H1 (cell line): ENCODE data around the gene VIPR2. TPM values are rescaled to one million over a fixed set of nuclear protein-coding genes. Genes with fewer than 3 reads are reported as not detected.

Experiments used
- CTCF ChIA-PET: fragments of 300-600 bp; sonication (Branson Sonifier 250); formaldehyde crosslinking; loops from one replicate; lab custom pipeline; 2021; ENCODE audit not compliant: partially characterized antibody; lab: Charles Lee
- POLR2A ChIA-PET: fragments of 300-600 bp; sonication (Branson Sonifier 250); formaldehyde crosslinking; loops from one replicate; lab custom pipeline; 2021; ENCODE audit warnings: inconsistent platforms; ENCODE audit not compliant: partially characterized antibody; lab: Charles Lee
- DNase-seq, 2 experiments: peaks; one replicate each; pipeline versions ENCODE4 v3.0.0 to v3.0.0-alpha.2; 2010 to 2022; ENCODE audit warnings: low spot score in 2 of 2, low read depth in 1 of 2, mixed read lengths in 1 of 2
- FAIRE-seq: peaks from 2 replicates; lab custom pipeline; 2011; peaks lifted over from hg19 to GRCh38; lab: Jason Lieb, UNC
- H2AFZ ChIP-seq: 2 replicates; pipeline ENCODE4 v1.8.1; 2012; ENCODE audit warnings: low read length, inconsistent platforms
- H2AK5ac ChIP-seq: 2 replicates; pipeline ENCODE4 v1.6.1; 2013; ENCODE audit warnings: low read depth, low read length
- H2BK120ac ChIP-seq: replicated peaks from 2 replicates; pipeline ENCODE3; 2013; ENCODE audit warnings: low read depth, low read length, inconsistent platforms
- H2BK12ac ChIP-seq: 2 replicates; pipeline ENCODE4 v1.6.1; 2013; ENCODE audit warnings: low read depth, low read length
- H2BK15ac ChIP-seq: 2 replicates; pipeline ENCODE4 v1.6.1; 2013; ENCODE audit warnings: low read length
- H2BK20ac ChIP-seq: 2 replicates; pipeline ENCODE4 v1.6.1; 2013; ENCODE audit warnings: low read length
- H2BK5ac ChIP-seq: 2 replicates; pipeline ENCODE4 v1.6.1; 2013; ENCODE audit warnings: low read depth, low read length
- H3K14ac ChIP-seq: 2 replicates; pipeline ENCODE4 v1.6.1; 2013; ENCODE audit warnings: inconsistent platforms; ENCODE audit not compliant: insufficient read length
- H3K18ac ChIP-seq: 2 replicates; pipeline ENCODE4 v1.6.1; 2013; ENCODE audit warnings: low read length; ENCODE audit errors: extremely low read depth
- H3K23ac ChIP-seq: 2 replicates; pipeline ENCODE4 v1.6.1; 2013; ENCODE audit warnings: inconsistent platforms; ENCODE audit not compliant: insufficient read length
- H3K23me2 ChIP-seq: 2 replicates; pipeline ENCODE4 v1.6.1; 2013; ENCODE audit warnings: low read depth, low read length
- H3K27ac ChIP-seq: 2 replicates; pipeline ENCODE4 v1.6.1; 2011; ENCODE audit warnings: low read depth, low read length, inconsistent platforms
- H3K27me3 ChIP-seq, 4 experiments: replicated peaks in 1 of 4; 1 replicate in 1 of 4; 2 replicates in 3 of 4; pipeline versions ENCODE4 v1.6.1 to v1.8.1; 2011 to 2013; ENCODE audit warnings: low read length in 3 of 4, mild to moderate bottlenecking in 3 of 4, inconsistent platforms in 2 of 4, mixed read lengths in 2 of 4, moderate library complexity in 1 of 4; ENCODE audit not compliant: control insufficient read depth in 3 of 4, insufficient read depth in 3 of 4; ENCODE audit errors: extremely low read depth in 1 of 4
- H3K36me3 ChIP-seq, 4 experiments: 2 replicates each; pipeline versions ENCODE4 v1.6.1 to v1.8.1; 2011 to 2013; ENCODE audit warnings: mild to moderate bottlenecking in 4 of 4, low read length in 3 of 4, moderate library complexity in 2 of 4, control low read depth in 1 of 4, inconsistent platforms in 1 of 4; ENCODE audit not compliant: insufficient read depth in 4 of 4, control insufficient read depth in 2 of 4
- H3K4ac ChIP-seq: replicated peaks from 2 replicates; pipeline ENCODE3; 2013; ENCODE audit warnings: low read length, low read depth, mixed read lengths, inconsistent platforms; ENCODE audit not compliant: insufficient read length
- H3K4me1 ChIP-seq, 4 experiments: replicated peaks in 1 of 4; 1 replicate in 1 of 4; 2 replicates in 3 of 4; pipeline versions ENCODE4 v1.6.1 to v1.8.1; 2011 to 2013; ENCODE audit warnings: low read length in 3 of 4, inconsistent platforms in 2 of 4, mixed read lengths in 1 of 4; ENCODE audit not compliant: insufficient read depth in 4 of 4, control insufficient read depth in 3 of 4
- H3K4me2 ChIP-seq, 2 experiments: 2 replicates each; pipeline versions ENCODE4 v1.6.1 to v1.8.1; 2011 to 2013; ENCODE audit warnings: low read depth in 2 of 2, low read length in 2 of 2, control low read depth in 1 of 2, inconsistent platforms in 1 of 2, mild to moderate bottlenecking in 1 of 2; ENCODE audit not compliant: insufficient read depth in 1 of 2
- H3K4me3 ChIP-seq, 4 experiments: fragments of 200-600, 300-600 bp in 1 of 4; sonication (generic), shearing (Covaris generic), sonication (Bioruptor Twin) in 1 of 4; 2 replicates each; pipeline versions ENCODE4 v1.5.1 to v1.8.1; 2011 to 2016; ENCODE audit warnings: low read length in 4 of 4, low read depth in 3 of 4, control low read depth in 2 of 4, inconsistent platforms in 2 of 4, mild to moderate bottlenecking in 2 of 4, mixed read lengths in 1 of 4, moderate library complexity in 1 of 4; ENCODE audit not compliant: insufficient read depth in 2 of 4; ENCODE audit errors: extremely low read depth in 1 of 4
- H3K56ac ChIP-seq: replicated peaks from 2 replicates; pipeline ENCODE3; 2013; ENCODE audit warnings: low read depth, mild to moderate bottlenecking, mixed read lengths, low read length, inconsistent platforms; ENCODE audit not compliant: insufficient read length
- H3K79me1 ChIP-seq: 2 replicates; pipeline ENCODE4 v1.6.1; 2013; ENCODE audit warnings: low read depth, low read length, control low read depth
- H3K79me2 ChIP-seq, 2 experiments: 2 replicates each; pipeline versions ENCODE4 v1.6.1 to v1.8.1; 2012 to 2013; ENCODE audit warnings: low read length in 2 of 2, mild to moderate bottlenecking in 2 of 2, inconsistent platforms in 1 of 2; ENCODE audit not compliant: insufficient read depth in 2 of 2, control insufficient read depth in 1 of 2
- H3K9ac ChIP-seq, 4 experiments: replicated peaks in 1 of 4; 1 replicate in 1 of 4; 2 replicates in 3 of 4; pipeline versions ENCODE4 v1.6.1 to v1.8.1; 2011 to 2013; ENCODE audit warnings: low read depth in 3 of 4, low read length in 3 of 4, control low read depth in 2 of 4, mild to moderate bottlenecking in 2 of 4, moderate library complexity in 2 of 4, inconsistent platforms in 1 of 4; ENCODE audit errors: extremely low read depth in 1 of 4
- H3K9me3 ChIP-seq, 2 experiments: 2 replicates each; pipeline versions ENCODE4 v1.6.1 to v1.8.1; 2012 to 2013; ENCODE audit warnings: mild to moderate bottlenecking in 2 of 2, moderate library complexity in 2 of 2, control low read depth in 1 of 2, inconsistent platforms in 1 of 2, low read depth in 1 of 2, low read length in 1 of 2, mixed read lengths in 1 of 2; ENCODE audit not compliant: insufficient read depth in 2 of 2
- H4K20me1 ChIP-seq, 2 experiments: replicated peaks in 1 of 2; 2 replicates each; pipeline versions ENCODE3 to v1.8.1; 2011 to 2013; ENCODE audit warnings: inconsistent platforms in 2 of 2, low read length in 2 of 2, mild to moderate bottlenecking in 1 of 2; ENCODE audit not compliant: insufficient read depth in 2 of 2, control insufficient read depth in 1 of 2
- H4K5ac ChIP-seq: 2 replicates; pipeline ENCODE4 v1.6.1; 2013; ENCODE audit warnings: low read length, low read depth, mixed read lengths, inconsistent platforms; ENCODE audit not compliant: insufficient read length
- H4K8ac ChIP-seq: 2 replicates; pipeline ENCODE4 v1.8.0; 2013; ENCODE audit warnings: mild to moderate bottlenecking, moderate library complexity, low read length, inconsistent platforms; ENCODE audit not compliant: insufficient read depth; ENCODE audit errors: extremely low read depth
- H4K91ac ChIP-seq: replicated peaks from 2 replicates; pipeline ENCODE3; 2013; ENCODE audit warnings: low read length, mixed read lengths, inconsistent platforms; ENCODE audit not compliant: insufficient read length
- EGR1 ChIP-seq: IDR thresholded peaks from 2 replicates; pipeline ENCODE4 v1.6.1; 2011; ENCODE audit warnings: low read depth, low read length, borderline replicate concordance
- FOSL1 ChIP-seq: IDR thresholded peaks from 2 replicates; pipeline ENCODE4 v1.6.1; 2011; ENCODE audit warnings: mild to moderate bottlenecking, low read depth, low read length, moderate library complexity; ENCODE audit not compliant: insufficient read depth
- SAP30 ChIP-seq: fragments of 300-600 bp; sonication (generic); IDR thresholded peaks from 2 replicates; pipeline ENCODE4 v1.7.1; 2012; ENCODE audit warnings: low read length, moderate library complexity, mild to moderate bottlenecking, inconsistent platforms; ENCODE audit not compliant: insufficient read depth, insufficient replicate concordance
- TAF1 ChIP-seq: IDR thresholded peaks from 2 replicates; pipeline ENCODE4 v1.6.1; 2011; ENCODE audit warnings: mild to moderate bottlenecking, low read depth, low read length
- TBP ChIP-seq: IDR thresholded peaks from 2 replicates; pipeline ENCODE4 v1.6.1; 2011; ENCODE audit warnings: low read depth, low read length, improper control_type of control experiment
- WGBS, 2 experiments: shearing (Covaris generic) in 1 of 2; methylation state at CpG; one replicate each; pipeline versions ENCODE4 v1.1.6 to v1.1.7; 2013 to 2015; ENCODE audit warnings: low lambda C conversion rate in 2 of 2, mixed read lengths in 2 of 2, inconsistent platforms in 1 of 2, low coverage in 1 of 2, missing lambda C conversion rate in 1 of 2; ENCODE audit not compliant: insufficient replicate concordance in 2 of 2, insufficient coverage in 1 of 2, insufficient read length in 1 of 2; ENCODE audit errors: extremely low coverage in 1 of 2, missing lambda C conversion rate in 1 of 2; 5-methylcytosine and 5-hydroxymethylcytosine counted together
- polyA plus RNA-seq, 7 experiments: library from polyadenylated mRNA; depleted of rRNA in 3 of 7; stranded (reverse) in 5 of 7; unstranded in 2 of 7; fragments of >200 nt in 5 of 7; fragments of 200-250 nt in 2 of 7; gene quantifications; 1 replicate in 5 of 7; 2 replicates in 1 of 7; 4 replicates in 1 of 7; pipeline versions ENCODE4 v1.2.1 to v1.2.3, GENCODE V29; 2011 to 2013; ENCODE audit warnings: missing spikeins in 2 of 7, mixed read lengths in 2 of 7
- total RNA-seq: library from RNA; stranded (reverse); fragmentation: NEBNext Ultra II Directional; extraction: Animal tissue kit (Norgen Biotek cat#: 25700); gene quantifications from 2 replicates; pipeline ENCODE4 v1.2.1, GENCODE V29; 2021
- TF ChIP-seq, protein P1 (sequence below): IDR thresholded peaks from 2 replicates; pipeline ENCODE4 v1.6.1; 2012; ENCODE audit warnings: low read length, inconsistent platforms

The VIPR2 gene
- total and polyA plus RNA-seq, 2 of the 8 experiments (the other 6 are each of a cell fraction or from before 2014, with no cell fraction given): 2.4 to 6.3 TPM

DNA sequence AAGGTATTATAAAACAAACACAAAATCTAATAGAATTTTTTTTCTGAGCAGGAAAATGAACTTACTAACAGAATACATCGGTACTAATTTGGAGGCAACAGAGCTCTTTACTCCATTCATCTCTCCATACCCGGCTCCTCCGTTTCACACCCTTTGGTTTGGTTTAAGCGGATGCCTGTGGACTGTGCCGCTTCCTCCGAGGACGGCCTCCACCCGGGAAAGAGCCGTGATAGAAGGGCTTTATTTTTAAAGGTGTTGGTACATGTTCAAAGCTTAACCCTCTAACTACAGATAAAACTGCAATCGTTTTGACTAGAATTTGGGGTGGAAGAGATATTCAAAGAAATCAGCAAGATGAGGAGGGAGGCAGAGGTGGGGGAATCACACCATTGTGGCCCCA, 1.9 kb downstream of the VIPR2 start:
- peak overlapping the region in 2 of 4 experiments; percentile 74 to 79; a peak in 3 of 8 replicates for H3K4me3 ChIP-seq
- TF ChIP-seq TBP (no peak), EGR1 (no peak), FOSL1 (no peak), TAF1 (no peak), SAP30 (no peak)
- TF ChIP-seq, protein P1, sequence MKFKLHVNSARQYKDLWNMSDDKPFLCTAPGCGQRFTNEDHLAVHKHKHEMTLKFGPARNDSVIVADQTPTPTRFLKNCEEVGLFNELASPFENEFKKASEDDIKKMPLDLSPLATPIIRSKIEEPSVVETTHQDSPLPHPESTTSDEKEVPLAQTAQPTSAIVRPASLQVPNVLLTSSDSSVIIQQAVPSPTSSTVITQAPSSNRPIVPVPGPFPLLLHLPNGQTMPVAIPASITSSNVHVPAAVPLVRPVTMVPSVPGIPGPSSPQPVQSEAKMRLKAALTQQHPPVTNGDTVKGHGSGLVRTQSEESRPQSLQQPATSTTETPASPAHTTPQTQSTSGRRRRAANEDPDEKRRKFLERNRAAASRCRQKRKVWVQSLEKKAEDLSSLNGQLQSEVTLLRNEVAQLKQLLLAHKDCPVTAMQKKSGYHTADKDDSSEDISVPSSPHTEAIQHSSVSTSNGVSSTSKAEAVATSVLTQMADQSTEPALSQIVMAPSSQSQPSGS: no peak
- TF ChIP-seq, all 59 proteins: peak for 0
- Histone ChIP-seq H4K5ac (no peak overlapping the region), H2AFZ (no peak overlapping the region), H2BK120ac (no peak overlapping the region), H3K36me3 (peaks cover 0 to 17% (median 1%) of the 10 kb centered on the region in 4 experiments; a peak in 4 of 8 replicates), H3K14ac (no peak overlapping the region), H3K23ac (no peak overlapping the region), H3K9me3 (peaks cover 0 to 3% of the 10 kb centered on the region in 2 experiments; a peak in 1 of 4 replicates), H2BK5ac (no peak overlapping the region), H3K27me3 (peaks cover 13 to 33% (median 25%) of the 10 kb centered on the region in 4 experiments), H3K9ac (no peak overlapping the region), H4K91ac (no peak overlapping the region), H3K79me1 (no peaks in the 10 kb centered on the region), H2BK15ac (no peak overlapping the region), H3K4me1 (peaks cover 14 to 36% (median 27%) of the 10 kb centered on the region in 4 experiments), H3K27ac (no peak overlapping the region), H3K23me2 (peaks cover 9% of the 10 kb centered on the region; the same call in 1 of the 2 replicates), H4K8ac (no peak overlapping the region), H2AK5ac (no peak overlapping the region), H3K56ac (no peak overlapping the region), H3K18ac (peak overlapping the region; percentile 71; the same call in 1 of the 2 replicates), H2BK20ac (peak overlapping the region; percentile 16; the same call in 1 of the 2 replicates), H3K4me2 (peak overlapping the region; percentile 87 to 93; a peak in 3 of 4 replicates), H2BK12ac (peak overlapping the region; percentile 75; the same call in 1 of the 2 replicates), H4K20me1 (no peaks in the 10 kb centered on the region), H3K79me2 (no peaks in the 10 kb centered on the region), H3K4ac (no peak overlapping the region)
- CTCF ChIA-PET: interaction anchor here (1.0 kb wide), 1 partner anchor 50 kb away, joined by 5 read pairs; no protein-coding TSS in a partner anchor
- 35% methylated on average over 10 of the region's 10 CpGs; no CpG with 5 or more reads in 1 of the 2 experiments for WGBS, 2 experiments
- FAIRE-seq (no peak), DNase-seq (no peak)
- POLR2A ChIA-PET: interaction anchor here (1.2 to 1.4 kb wide), 3 partner anchors 11 to 112 kb away, joined by 3 to 4 read pairs (median 4); no protein-coding TSS in a partner anchor
